ENCODE data around the gene CDH26. TPM values are rescaled to one million over a fixed set of nuclear protein-coding genes. Genes with fewer than 3 reads are reported as not detected.

Gene CDH26
- total RNA-seq, 1 donor from 2014 or later: 0.41 TPM

DNA sequence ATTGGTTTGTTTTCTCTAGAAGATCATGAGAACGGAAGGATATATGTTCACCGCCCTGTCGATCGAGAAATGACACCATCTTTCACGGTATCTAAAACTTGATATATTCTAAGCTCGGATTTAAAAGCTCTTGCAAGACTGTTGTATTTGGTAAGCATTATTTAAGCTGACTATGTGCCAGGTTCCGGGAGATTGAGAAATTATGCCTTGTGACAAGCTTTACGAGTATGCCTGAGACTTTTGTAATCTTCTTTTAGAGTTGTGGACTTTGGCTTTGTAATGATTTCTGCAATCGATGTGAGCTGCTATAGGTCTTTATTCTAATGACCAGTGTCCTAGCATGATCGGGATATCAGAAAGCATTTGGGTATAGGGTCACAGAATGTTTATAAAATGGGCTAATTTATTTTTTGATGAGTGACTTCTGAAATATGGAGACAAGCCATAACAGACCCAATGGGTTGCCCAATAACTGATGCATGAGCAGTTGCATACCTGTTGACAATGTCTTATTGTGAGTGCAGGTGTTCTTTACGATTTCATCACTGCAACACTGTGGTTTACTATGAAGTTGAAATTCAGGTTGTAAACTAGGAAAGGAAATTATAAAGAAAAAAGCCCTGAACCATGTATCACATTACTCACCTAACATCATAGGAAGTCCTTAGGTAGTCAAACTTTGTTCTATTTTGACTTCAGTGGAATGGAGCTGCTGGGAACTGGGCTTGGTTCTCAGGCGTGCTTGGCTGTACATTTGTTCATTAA lies 14.0 kb downstream of the CDH26 start:
- H3K27me3 Mint-ChIP-seq (ENCODE audit: insufficient read depth): peaks cover 4% of the 10 kb centered on the region
- DNase-seq (ENCODE audit: low spot score): no peak

DNA sequence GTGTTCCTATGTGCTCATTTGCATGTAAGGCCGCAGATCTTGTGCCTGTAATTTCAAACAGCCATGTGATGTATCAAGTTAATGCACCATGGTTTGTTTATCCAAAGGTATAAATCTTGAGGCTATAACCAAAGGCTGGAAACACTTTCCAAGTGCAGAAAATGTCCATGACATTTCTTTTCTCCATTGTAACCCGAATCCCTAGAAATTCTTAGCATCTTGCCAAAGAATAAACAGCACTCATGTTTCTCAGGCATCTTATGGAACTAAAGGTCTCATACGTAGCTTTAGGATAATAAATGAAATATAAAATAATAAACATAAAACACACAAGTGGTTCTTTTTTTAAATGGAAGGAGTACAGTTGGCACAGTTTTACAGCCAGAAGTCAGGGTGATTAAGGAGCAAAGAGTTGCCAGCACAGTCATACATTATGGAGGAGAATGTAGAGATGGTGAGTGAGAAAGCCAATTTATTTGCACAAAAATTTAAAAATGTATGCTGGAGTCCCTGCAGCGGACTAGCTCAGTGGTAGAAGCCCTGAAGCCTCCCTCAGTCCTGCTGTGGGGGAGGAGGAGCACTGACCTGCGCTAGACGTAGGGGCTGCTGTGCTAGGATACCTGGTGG lies 18.0 kb downstream of the CDH26 start:
- Mint-ChIP-seq H3K36me3 (ENCODE audit: low read depth) (no peaks in the 10 kb centered on the region), H3K9me3 (no peaks in the 10 kb centered on the region), H3K27ac (no peak overlapping the region), H3K4me3 (no peak overlapping the region), H3K4me1 (ENCODE audit: low read depth) (no peaks in the 10 kb centered on the region), H3K27me3 (ENCODE audit: insufficient read depth) (peaks cover 1% of the 10 kb centered on the region)
- DNase-seq (ENCODE audit: low spot score): no peak
- intact Hi-C loops (cut with micrococcal nuclease): no loop called here

More for the DNA sequence above, 14.0 kb downstream of the CDH26 start:
- Mint-ChIP-seq H3K4me1 (ENCODE audit: low read depth) (no peaks in the 10 kb centered on the region), H3K36me3 (ENCODE audit: low read depth) (no peaks in the 10 kb centered on the region), H3K9me3 (no peaks in the 10 kb centered on the region), H3K27ac (no peak overlapping the region), H3K4me3 (no peak overlapping the region)
- intact Hi-C loops (cut with micrococcal nuclease): no loop called here

DNA sequence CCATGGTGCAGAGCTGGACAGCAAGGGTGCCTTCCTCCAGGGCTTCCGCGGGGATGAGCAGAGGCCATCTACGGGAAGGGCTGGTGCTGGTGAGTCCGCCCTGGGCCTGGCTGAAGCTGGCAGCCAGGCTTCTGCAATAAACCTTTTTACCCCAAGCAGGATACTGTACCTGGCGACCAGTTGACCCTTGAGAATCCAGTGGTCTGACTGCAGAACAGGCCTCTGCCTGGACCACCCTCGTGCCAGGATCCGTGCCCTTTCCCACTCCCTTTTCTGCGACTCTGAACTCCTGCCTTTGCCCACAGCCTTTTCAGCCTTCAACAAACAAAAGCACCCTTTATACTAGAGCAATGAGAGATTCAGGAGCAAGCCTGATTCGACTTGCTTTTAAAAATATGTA lies 18.9 kb downstream of the CDH26 start:
- intact Hi-C loops (cut with micrococcal nuclease): no loop called here
- Mint-ChIP-seq H3K27ac (no peak overlapping the region), H3K4me3 (no peak overlapping the region), H3K36me3 (ENCODE audit: low read depth) (no peaks in the 10 kb centered on the region), H3K4me1 (ENCODE audit: low read depth) (no peaks in the 10 kb centered on the region), H3K27me3 (ENCODE audit: insufficient read depth) (peaks cover 1% of the 10 kb centered on the region), H3K9me3 (no peaks in the 10 kb centered on the region)
- DNase-seq (ENCODE audit: low spot score): no peak

DNA sequence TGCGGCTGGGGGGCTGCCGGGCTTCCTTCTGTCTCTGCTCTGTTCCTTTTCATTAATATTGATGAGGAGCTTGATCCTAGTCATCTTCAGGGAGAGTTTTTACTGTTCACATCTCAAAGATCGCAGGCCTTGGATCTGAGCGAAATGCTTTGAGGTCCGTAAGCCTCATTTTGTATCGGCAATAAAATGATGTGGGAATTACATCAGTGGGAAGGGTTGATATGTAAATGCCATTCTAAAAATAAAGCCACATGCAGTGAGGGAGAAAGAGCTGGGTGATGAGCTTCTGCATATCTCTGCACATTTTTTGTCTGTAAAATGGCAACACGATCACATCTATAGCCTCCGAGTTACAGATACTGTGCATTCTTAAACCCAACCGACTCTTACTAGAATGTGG lies 24.9 kb downstream of the CDH26 start:
- no peaks in the 10 kb centered on the region for H3K27me3 Mint-ChIP-seq (ENCODE audit: insufficient read depth)
- no peak overlapping the region for H3K4me3 Mint-ChIP-seq
- no peak for DNase-seq (ENCODE audit: low spot score)
- no peaks in the 10 kb centered on the region for H3K9me3 Mint-ChIP-seq
- H3K36me3 Mint-ChIP-seq (ENCODE audit: low read depth): no peaks in the 10 kb centered on the region
- H3K4me1 Mint-ChIP-seq (ENCODE audit: low read depth): no peaks in the 10 kb centered on the region
- intact Hi-C loops (cut with micrococcal nuclease): no loop called here
- no peak overlapping the region for H3K27ac Mint-ChIP-seq

DNA sequence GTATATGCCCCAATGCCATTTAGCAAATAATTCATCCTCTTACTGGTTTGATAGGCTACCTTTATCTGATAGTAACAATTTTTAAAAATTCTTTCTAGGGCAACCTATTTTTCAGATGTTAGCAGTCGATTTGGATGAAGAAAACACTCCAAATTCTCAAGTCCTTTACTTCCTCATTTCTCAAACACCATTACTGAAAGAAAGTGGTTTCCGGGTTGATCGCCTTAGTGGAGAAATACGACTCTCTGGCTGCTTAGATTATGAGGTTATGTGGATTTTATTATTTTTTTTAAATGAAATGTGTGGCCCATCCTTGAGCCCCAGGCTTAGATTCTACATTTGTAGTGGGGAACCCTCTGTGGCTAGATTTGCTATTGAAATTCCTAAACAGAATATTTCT lies 26.3 kb downstream of the CDH26 start:
- Mint-ChIP-seq H3K4me1 (ENCODE audit: low read depth) (no peaks in the 10 kb centered on the region), H3K4me3 (no peak overlapping the region), H3K36me3 (ENCODE audit: low read depth) (no peaks in the 10 kb centered on the region), H3K27ac (no peak overlapping the region), H3K9me3 (no peaks in the 10 kb centered on the region), H3K27me3 (ENCODE audit: insufficient read depth) (no peaks in the 10 kb centered on the region)
- DNase-seq (ENCODE audit: low spot score): no peak
- intact Hi-C loops (cut with micrococcal nuclease): no loop called here

GRCh38 chr20:59985164-59985563 lies 26.9 kb downstream of the CDH26 start:
- Mint-ChIP-seq H3K27ac (no peak overlapping the region), H3K4me3 (no peak overlapping the region), H3K9me3 (no peaks in the 10 kb centered on the region), H3K27me3 (ENCODE audit: insufficient read depth) (no peaks in the 10 kb centered on the region), H3K4me1 (ENCODE audit: low read depth) (no peaks in the 10 kb centered on the region), H3K36me3 (ENCODE audit: low read depth) (no peaks in the 10 kb centered on the region)
- intact Hi-C loops (cut with micrococcal nuclease): no loop called here
- DNase-seq (ENCODE audit: low spot score): no peak

GRCh38 chr20:59985864-59986263 lies 27.6 kb downstream of the CDH26 start:
- DNase-seq (ENCODE audit: low spot score): no peak
- no peak overlapping the region for H3K27ac Mint-ChIP-seq
- H3K4me1 Mint-ChIP-seq (ENCODE audit: low read depth): no peaks in the 10 kb centered on the region
- H3K9me3 Mint-ChIP-seq: no peaks in the 10 kb centered on the region
- no peak overlapping the region for H3K4me3 Mint-ChIP-seq
- H3K27me3 Mint-ChIP-seq (ENCODE audit: insufficient read depth): no peaks in the 10 kb centered on the region
- intact Hi-C loops (cut with micrococcal nuclease): no loop called here
- no peaks in the 10 kb centered on the region for H3K36me3 Mint-ChIP-seq (ENCODE audit: low read depth)

DNA sequence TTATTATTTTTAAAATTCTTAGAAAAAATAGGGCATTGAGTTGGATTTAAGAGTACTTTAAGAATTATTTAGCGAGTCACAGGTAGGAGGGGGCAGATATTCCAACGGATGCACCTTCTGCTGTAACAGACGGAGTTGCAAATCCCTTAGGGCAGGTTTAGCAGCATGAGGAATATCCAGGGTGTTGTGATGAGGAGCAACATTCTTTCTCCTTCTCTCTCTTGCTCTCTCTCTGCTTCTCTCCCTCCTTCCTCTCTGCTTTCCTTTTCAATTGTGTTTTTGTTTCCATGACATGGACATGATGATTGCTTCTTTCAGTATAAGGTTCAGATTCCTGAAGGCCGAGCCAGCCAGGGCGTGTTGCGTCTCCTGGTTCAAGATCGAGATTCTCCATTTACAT lies 28.9 kb downstream of the CDH26 start:
- DNase-seq (ENCODE audit: low spot score): no peak
- no peaks in the 10 kb centered on the region for H3K4me1 Mint-ChIP-seq (ENCODE audit: low read depth)
- no peaks in the 10 kb centered on the region for H3K9me3 Mint-ChIP-seq
- no peaks in the 10 kb centered on the region for H3K36me3 Mint-ChIP-seq (ENCODE audit: low read depth)
- H3K4me3 Mint-ChIP-seq: no peak overlapping the region
- intact Hi-C loops (cut with micrococcal nuclease): no loop called here
- no peaks in the 10 kb centered on the region for H3K27me3 Mint-ChIP-seq (ENCODE audit: insufficient read depth)
- H3K27ac Mint-ChIP-seq: no peak overlapping the region

DNA sequence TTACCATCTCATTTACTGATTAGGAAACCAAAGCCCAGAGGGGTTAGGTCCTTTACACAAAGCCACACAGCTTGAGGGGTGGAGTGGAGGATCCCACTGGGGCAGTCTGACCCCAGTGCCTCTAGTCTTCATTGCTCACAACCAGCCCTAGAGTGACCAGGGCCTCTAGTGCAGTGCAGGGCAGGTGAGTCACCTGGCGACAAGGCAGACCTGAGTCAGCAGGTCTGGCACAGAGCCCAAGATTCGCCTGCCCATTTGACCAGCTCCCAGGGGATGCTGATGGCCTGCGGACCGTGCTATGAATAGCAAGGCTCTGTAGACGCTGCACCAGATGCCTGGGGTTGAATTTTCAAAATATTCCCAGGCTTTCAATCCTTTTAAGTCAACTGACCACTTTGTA lies 29.9 kb downstream of the CDH26 start:
- Mint-ChIP-seq H3K27me3 (ENCODE audit: insufficient read depth) (no peaks in the 10 kb centered on the region), H3K4me1 (ENCODE audit: low read depth) (no peaks in the 10 kb centered on the region), H3K36me3 (ENCODE audit: low read depth) (no peaks in the 10 kb centered on the region)

DNA sequence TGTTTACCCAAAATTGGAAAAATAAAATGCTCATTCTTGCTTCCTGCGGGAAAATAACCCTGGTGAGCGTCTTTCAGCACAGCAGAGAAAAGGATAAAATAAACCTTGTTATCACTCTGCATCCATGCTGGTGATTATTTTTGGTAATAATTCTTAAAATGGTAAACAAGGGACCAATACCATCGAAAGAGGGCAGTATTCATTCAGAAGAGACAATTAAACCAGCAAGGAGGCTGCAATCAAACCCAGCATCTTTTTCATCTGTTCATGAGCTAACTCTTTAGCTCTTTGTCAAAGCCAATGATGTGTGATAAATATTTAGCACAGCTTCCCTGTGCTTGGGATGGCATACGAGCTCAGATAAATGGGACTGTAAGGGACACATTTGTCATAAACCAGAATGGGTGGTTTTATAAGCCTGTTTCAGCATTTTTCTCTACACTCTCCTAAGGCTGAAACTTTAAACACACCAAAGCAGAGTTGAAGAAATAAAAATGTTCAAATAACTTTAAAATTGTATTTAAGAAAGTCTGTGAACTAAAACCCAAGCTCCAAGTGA lies 34.4 kb downstream of the CDH26 start:
- Mint-ChIP-seq H3K36me3 (ENCODE audit: low read depth) (no peaks in the 10 kb centered on the region), H3K27me3 (ENCODE audit: insufficient read depth) (peaks cover 4% of the 10 kb centered on the region), H3K4me1 (ENCODE audit: low read depth) (peaks cover 5% of the 10 kb centered on the region), H3K9me3 (no peaks in the 10 kb centered on the region), H3K27ac (no peak overlapping the region), H3K4me3 (no peak overlapping the region)
- DNase-seq (ENCODE audit: low spot score): no peak
- intact Hi-C loops (cut with micrococcal nuclease): no loop called here

More for the DNA sequence above, 29.9 kb downstream of the CDH26 start:
- no peaks in the 10 kb centered on the region for H3K9me3 Mint-ChIP-seq
- intact Hi-C loops (cut with micrococcal nuclease): loop anchor here (1.0 kb wide), 1 partner anchor 16 kb away; no protein-coding TSS in a partner anchor
- no peak for DNase-seq (ENCODE audit: low spot score)
- H3K27ac Mint-ChIP-seq: no peak overlapping the region
- H3K4me3 Mint-ChIP-seq: no peak overlapping the region

DNA sequence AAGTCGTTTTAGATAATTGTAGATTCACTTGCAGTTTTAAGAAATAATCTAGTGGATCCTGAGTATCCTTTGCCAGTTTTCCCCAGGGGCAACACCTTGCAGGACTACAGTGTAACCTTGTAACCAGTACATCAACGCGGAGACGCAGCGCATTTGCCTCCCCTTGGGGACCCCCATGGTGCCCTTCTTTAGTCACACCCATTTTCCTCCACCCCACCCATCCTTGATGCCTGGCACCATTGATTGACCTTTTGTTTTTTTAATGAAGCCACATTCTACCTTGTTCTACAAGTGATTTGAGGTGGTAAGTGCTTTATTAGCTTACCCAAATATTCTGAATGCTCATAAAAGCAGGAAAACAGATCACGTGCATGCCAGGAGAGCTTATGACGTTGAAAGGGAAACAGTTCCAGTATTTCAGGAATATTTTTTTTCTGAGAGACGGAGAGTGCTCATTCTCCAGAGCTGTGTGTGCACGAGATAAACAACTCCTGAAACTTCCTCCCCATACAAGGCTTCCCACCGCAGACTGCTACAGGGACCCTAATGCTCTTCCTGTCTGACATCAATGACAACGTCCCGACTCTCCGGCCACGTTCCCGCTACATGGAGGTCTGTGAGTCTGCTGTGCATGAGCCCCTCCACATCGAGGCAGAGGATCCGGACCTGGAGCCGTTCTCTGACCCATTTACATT lies 35.7 kb downstream of the CDH26 start:
- intact Hi-C loops (cut with micrococcal nuclease): no loop called here
- H3K9me3 Mint-ChIP-seq: no peaks in the 10 kb centered on the region
- peaks cover 4% of the 10 kb centered on the region for H3K27me3 Mint-ChIP-seq (ENCODE audit: insufficient read depth)
- H3K36me3 Mint-ChIP-seq (ENCODE audit: low read depth): no peaks in the 10 kb centered on the region
- H3K4me3 Mint-ChIP-seq: no peak overlapping the region
- H3K4me1 Mint-ChIP-seq (ENCODE audit: low read depth): peaks cover 5% of the 10 kb centered on the region
- DNase-seq (ENCODE audit: low spot score): no peak
- H3K27ac Mint-ChIP-seq: no peak overlapping the region

- Mint-ChIP-seq H3K4me3 (no peak overlapping the region), H3K27ac (no peak overlapping the region), H3K9me3 (no peaks in the 10 kb centered on the region), H3K36me3 (ENCODE audit: low read depth) (no peaks in the 10 kb centered on the region), H3K27me3 (ENCODE audit: insufficient read depth) (peaks cover 4% of the 10 kb centered on the region), H3K4me1 (ENCODE audit: low read depth) (peaks cover 5% of the 10 kb centered on the region)
- no peak for DNase-seq (ENCODE audit: low spot score)
- intact Hi-C loops (cut with micrococcal nuclease): no loop called here
Measured at GRCh38 chr20:59994697-59995122, 36.5 kb downstream of the CDH26 start.

DNA sequence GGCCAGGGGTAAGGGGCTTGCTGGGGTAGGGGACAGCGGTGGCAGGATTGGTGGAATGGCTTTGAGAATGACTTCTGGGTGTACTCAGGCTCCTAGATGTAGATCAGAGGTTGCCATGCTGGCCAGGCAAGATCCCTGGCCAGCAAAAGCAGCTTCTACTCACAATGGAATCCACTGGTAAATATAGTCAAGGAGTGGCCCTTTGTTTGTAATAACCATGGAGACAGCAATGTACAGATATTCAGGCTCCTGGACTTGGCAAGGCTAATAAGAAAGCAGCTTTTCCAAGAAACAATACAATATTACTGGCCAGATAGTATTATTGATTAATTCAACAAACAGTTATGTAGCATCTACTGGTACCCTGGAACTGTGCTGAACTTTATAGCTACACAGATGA lies 37.9 kb downstream of the CDH26 start:
- intact Hi-C loops (cut with micrococcal nuclease): no loop called here
- peaks cover 4% of the 10 kb centered on the region for H3K27me3 Mint-ChIP-seq (ENCODE audit: insufficient read depth)

More for the DNA sequence above, 37.9 kb downstream of the CDH26 start:
- DNase-seq (ENCODE audit: low spot score): no peak
- Mint-ChIP-seq H3K9me3 (no peaks in the 10 kb centered on the region), H3K4me1 (ENCODE audit: low read depth) (peaks cover 5% of the 10 kb centered on the region), H3K27ac (no peak overlapping the region), H3K4me3 (no peak overlapping the region), H3K36me3 (ENCODE audit: low read depth) (no peaks in the 10 kb centered on the region)

All from activated T-helper 1 cell treated with anti-CD3 and anti-CD28 coated beads, Interleukin-12 subunit alpha, Interleukin-12 subunit beta, Interleukin-2, Interleukin-4 antibody, amounts not matched to agents 30 ng/mL and 10 ng/mL and 1 ng/mL, durations not matched to agents 14 hours and 24 hours and 36 hours (primary cell).